ENCODE data around the gene FAM181B.
"Not testable (repeated sequence)": the region's sequence is repeated elsewhere in the genome, so short reads cannot be mapped to it uniquely, and the experiment has no call there.

The FAM181B gene

DNA sequence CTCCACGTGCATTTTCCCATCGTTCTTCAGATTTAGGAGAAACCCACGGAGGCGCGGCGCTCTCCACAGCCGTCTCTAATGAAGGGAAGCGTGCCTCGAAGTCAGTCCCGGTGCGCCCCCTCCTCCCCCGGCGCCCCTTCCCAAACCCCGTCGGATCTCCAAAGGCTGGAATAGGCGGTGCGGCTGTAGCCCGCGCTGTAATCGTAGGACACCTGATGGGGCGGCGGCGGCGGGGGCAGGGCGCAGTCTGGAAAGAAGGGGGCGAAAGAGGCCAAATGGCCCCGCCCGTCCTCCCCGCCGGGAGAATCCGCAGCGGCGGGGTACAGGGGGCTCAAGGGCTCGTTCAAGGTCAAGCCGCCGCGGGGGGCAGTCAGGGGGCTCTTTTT is 1.3 kb downstream of the FAM181B start:
- no peak for DNase-seq (ENCODE audit: low read depth)

GRCh38 chr11:82731691-82732277 is 1.9 kb downstream of the FAM181B start:
- DNase-seq (ENCODE audit: low read depth), result no peak

DNA sequence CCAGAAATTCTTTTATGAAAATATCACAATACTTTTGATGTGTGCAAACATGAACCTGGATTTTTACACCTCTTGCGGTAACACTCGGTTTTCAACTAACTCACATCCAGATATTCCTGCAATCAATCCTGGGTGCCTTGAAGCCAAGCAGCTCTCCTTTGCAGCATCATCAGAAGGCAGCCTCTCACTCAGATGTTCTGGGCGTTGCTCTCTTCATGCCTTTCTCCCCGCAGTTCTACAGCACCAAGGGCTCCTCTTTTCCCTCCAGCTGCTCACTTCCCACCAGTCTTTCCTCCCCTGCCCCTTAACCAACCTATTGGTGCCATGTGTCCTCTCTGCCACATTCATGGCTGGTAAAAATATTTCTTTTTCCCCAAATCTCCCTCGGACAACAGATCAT is 2.9 kb downstream of the FAM181B start:
- no peak for DNase-seq (ENCODE audit: low read depth)

- no peak for DNase-seq (ENCODE audit: low read depth)
These were observed 3.4 kb downstream of the FAM181B start for GRCh38 chr11:82730286-82730685.

- no peak for DNase-seq (ENCODE audit: low read depth)
These were observed 9.6 kb downstream of the FAM181B start for GRCh38 chr11:82724026-82724425.

GRCh38 chr11:82722231-82722630 is 11.4 kb downstream of the FAM181B start:
- no peak for DNase-seq (ENCODE audit: low read depth)

DNA sequence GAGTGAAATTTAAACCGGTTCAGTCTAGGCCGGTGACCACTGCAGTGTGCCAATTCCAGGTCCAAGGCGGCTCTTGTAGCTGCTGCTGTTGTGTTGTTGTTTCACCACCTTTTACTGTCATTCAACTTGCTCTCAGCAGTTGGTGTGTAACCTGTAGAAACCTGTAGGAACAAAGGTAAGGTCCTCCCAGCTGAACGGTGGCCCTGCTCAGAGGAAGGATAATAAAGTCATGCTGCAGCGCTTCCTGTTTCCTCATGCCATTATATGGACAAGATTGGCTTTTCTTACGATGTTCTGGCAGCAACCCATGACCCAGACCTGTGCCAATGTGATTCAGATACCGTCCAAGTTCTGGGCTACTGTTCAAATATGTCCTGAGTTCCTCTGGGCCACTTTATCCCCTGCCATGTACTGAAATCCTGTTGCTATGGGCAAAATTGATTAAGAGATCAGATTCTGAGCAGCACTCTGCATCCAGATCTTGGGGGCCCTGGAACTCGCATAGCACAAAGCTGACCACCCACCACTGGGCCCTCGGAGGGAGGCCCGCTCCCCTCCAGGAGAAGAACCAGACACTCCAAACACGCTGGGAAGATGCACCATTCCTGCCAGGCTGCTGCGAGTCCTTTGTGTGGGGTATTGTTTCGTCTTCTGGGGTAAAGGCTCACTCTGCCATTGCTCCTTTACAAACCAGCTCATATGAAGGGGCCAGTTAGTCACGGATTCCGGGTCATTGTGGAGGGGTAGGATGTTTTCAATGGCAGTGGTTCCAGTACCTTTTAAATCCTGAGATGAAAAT is 13.2 kb downstream of the FAM181B start:
- no peak for DNase-seq (ENCODE audit: low read depth)

- no peak for DNase-seq (ENCODE audit: low read depth)
These were observed 14.1 kb downstream of the FAM181B start for GRCh38 chr11:82719361-82720105.

- no peak for DNase-seq (ENCODE audit: low read depth)
These were observed 14.8 kb downstream of the FAM181B start for GRCh38 chr11:82718821-82719220.

- no peak for DNase-seq (ENCODE audit: low read depth)
These were observed 15.4 kb downstream of the FAM181B start for GRCh38 chr11:82718307-82718706.

DNA sequence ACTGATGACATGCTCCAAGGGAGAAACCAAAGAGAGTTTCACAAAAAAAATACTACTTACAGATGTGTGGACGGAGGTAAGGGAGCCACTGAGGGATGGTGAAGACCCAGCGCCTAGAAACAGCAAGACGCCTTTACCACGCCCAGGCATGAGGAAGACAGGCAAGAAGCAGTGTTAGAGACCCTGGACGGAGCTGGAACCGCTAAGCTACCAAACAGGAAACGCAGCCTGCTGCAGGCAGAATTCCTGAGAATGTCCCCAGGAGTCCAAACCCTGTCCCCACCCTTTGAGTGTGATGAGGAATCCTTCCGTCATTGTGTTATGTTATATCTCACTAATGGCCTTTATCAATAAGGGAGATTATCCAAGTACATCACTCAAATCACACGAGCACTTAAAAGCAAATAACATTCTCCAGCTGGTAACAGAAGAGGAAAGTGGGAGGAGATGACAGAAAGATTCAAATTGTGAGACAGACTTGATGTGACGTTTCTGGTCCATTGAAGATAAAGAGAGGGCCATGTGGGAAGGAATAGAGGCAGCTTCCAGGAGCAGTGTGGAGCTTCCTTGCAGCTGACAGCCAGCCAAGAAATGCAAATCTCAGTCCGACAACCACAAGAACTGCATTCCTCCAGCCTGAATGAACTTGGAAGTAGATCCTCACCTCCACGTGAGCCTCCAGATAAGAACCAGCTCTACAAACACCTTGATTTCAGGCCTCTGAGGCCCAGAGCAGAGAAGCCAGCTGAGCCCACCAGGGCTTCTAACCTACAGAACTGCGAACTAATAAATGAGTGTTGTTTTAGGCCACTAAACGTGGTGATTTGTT is 19.1 kb downstream of the FAM181B start:
- no peak for DNase-seq (ENCODE audit: low read depth)

GRCh38 chr11:82711648-82712047 is 22.0 kb downstream of the FAM181B start:
- DNase-seq (ENCODE audit: low read depth), result no peak

DNA sequence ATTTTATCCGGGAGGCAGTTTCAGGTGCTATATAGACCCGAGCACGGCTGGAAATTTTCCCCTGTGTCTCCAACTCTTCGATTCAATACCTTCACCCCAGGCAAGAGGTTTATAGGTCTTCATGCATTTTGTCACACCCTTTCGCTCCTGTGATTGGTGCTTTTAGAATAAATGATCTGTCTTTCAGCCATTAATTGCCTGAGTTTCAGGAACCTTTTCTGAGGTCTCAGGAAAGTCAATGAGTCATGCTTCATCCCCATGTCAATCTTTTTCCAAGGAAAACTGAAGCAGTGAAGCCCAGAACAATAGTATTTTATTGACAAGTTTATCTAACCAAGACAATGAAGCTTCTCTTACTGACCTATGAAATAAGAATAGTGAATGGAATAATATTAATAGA is 29.9 kb downstream of the FAM181B start:
- no peak for DNase-seq (ENCODE audit: low read depth)

- no peak for DNase-seq (ENCODE audit: low read depth)
These were observed 30.4 kb downstream of the FAM181B start for GRCh38 chr11:82703226-82703625.

DNA sequence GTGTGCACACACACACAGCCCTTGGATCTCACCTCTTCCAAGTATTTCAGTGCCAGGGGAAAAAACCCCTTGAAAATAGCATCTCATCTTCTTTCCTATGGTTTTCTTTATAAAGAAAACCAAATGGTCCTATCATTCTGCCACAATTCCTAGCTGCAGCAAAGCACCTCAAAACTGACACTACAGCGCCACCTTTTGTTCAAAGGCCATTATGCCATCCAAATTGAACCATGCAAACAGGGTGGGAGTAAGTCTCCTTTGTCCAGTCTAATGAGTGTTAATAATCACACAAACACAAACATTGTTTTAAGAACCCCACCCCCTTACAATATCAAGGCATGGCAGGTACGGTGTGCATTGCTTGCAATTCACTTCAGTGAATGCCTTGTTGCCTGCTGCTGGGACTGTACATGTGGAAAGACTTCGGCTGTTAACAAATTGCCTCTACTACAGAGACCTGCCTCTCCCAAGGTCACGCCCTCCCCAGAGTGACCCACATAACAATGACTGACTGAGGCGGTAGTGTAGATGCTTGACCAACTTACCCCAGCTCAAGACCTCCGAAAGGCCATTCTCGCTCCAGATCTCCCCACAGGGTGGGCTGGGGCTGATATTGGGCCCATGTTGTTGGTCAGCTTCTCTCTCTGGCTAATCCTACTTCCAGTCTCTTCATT is 31.7 kb downstream of the FAM181B start:
- no peak for DNase-seq (ENCODE audit: low read depth)

DNA sequence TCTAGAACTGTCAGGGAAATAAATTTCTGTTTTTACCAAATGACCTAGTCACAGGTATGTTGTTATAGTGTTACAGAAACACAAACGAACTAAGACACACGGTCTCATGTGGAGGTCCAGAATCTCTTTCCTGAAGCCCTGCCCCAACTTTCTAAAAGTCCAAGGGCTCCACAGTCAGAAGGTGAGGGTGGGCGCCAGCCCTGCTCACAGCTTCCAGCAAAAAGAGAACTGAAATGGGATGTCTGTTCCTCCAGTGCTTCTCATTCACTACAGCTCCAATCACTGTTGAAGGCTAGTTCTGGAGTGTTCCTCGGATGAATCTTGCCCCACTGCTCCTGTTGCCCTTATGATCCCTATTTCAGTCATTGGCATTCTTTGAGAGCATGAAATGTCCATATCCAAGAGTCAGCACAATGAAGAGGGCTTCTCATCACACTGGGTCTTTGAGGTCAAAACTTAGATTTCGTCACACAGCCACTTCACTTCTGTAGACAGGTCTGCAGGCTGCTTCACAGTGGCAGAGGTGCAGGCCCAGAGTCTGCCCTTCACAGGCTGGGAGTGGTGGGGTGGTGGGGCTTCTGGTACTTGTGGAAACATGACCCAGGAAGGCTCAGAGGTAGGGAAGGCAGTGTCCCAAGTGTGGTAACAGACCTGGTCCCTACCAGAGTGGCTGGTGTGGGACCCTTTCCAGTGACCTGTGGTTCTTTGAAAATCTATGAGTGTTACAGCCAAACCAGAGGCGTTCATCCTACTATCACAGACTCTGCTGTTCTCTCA is 34.9 kb downstream of the FAM181B start:
- no peak for DNase-seq (ENCODE audit: low read depth)

GRCh38 chr11:82692981-82693380 is 40.7 kb downstream of the FAM181B start:
- no peak for DNase-seq (ENCODE audit: low read depth)

GRCh38 chr11:82689347-82689746 is 44.3 kb downstream of the FAM181B start:
- DNase-seq (ENCODE audit: low read depth), result not testable (repeated sequence)

- no peak for DNase-seq (ENCODE audit: low read depth)
These were observed 47.5 kb downstream of the FAM181B start for GRCh38 chr11:82686211-82686610.

- no peak for DNase-seq (ENCODE audit: low read depth)
These were observed 50.6 kb downstream of the FAM181B start for GRCh38 chr11:82683029-82683428.

All from stimulated activated CD8-positive, alpha-beta memory T cell treated with anti-CD3 and anti-CD28 coated beads, Interleukin-15, amount 100 ng/mL, for 24 hours (primary cell).